Measurements from ENCODE around the gene IMMP2L.
"Not testable (repeated sequence)": the region's sequence is repeated elsewhere in the genome, so short reads cannot be mapped to it uniquely, and the experiment has no call there.

The IMMP2L gene

GRCh38 chr7:110669410-110669809, 892.9 kb downstream of the IMMP2L start:
- Mint-ChIP-seq H3K27ac (no peak overlapping the region), H3K4me1 (no peaks in the 10 kb centered on the region), H3K36me3 (ENCODE audit: low read depth) (peaks cover 12% of the 10 kb centered on the region), H3K4me3 (no peak overlapping the region), H3K27me3 (ENCODE audit: low read depth, poor library complexity) (peaks cover 4% of the 10 kb centered on the region), H3K9me3 (peaks cover 22% of the 10 kb centered on the region)
- no peak for DNase-seq
- TF ChIP-seq, protein P1, sequence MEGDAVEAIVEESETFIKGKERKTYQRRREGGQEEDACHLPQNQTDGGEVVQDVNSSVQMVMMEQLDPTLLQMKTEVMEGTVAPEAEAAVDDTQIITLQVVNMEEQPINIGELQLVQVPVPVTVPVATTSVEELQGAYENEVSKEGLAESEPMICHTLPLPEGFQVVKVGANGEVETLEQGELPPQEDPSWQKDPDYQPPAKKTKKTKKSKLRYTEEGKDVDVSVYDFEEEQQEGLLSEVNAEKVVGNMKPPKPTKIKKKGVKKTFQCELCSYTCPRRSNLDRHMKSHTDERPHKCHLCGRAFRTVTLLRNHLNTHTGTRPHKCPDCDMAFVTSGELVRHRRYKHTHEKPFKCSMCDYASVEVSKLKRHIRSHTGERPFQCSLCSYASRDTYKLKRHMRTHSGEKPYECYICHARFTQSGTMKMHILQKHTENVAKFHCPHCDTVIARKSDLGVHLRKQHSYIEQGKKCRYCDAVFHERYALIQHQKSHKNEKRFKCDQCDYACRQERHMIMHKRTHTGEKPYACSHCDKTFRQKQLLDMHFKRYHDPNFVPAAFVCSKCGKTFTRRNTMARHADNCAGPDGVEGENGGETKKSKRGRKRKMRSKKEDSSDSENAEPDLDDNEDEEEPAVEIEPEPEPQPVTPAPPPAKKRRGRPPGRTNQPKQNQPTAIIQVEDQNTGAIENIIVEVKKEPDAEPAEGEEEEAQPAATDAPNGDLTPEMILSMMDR (IDR thresholded peaks at IDR 0.05): no peak

GRCh38 chr7:110664803-110665202, 897.5 kb downstream of the IMMP2L start:
- H3K36me3 Mint-ChIP-seq (ENCODE audit: low read depth): peaks cover 16% of the 10 kb centered on the region
- H3K4me1 Mint-ChIP-seq: no peaks in the 10 kb centered on the region
- TF ChIP-seq, protein P1 (IDR thresholded peaks at IDR 0.05): no peak
- DNase-seq: no peak
- H3K27me3 Mint-ChIP-seq (ENCODE audit: low read depth, poor library complexity): peaks cover 4% of the 10 kb centered on the region
- H3K27ac Mint-ChIP-seq: peak overlapping the region; percentile 11
- no peak overlapping the region for H3K4me3 Mint-ChIP-seq
- peaks cover 33% of the 10 kb centered on the region for H3K9me3 Mint-ChIP-seq

- not testable (repeated sequence) for H3K4me1 Mint-ChIP-seq; H3K27ac Mint-ChIP-seq; H3K4me3 Mint-ChIP-seq; H3K27me3 Mint-ChIP-seq (ENCODE audit: low read depth, poor library complexity); DNase-seq
- Mint-ChIP-seq H3K9me3 (peaks cover 68% of the 10 kb centered on the region), H3K36me3 (ENCODE audit: low read depth) (peaks cover 22% of the 10 kb centered on the region)
These were observed 901.7 kb downstream of the IMMP2L start for GRCh38 chr7:110660637-110661036.

GRCh38 chr7:110650328-110650727, 912.0 kb downstream of the IMMP2L start:
- no peaks in the 10 kb centered on the region for H3K36me3 Mint-ChIP-seq (ENCODE audit: low read depth)
- TF ChIP-seq, protein P1 (IDR thresholded peaks at IDR 0.05): no peak
- H3K4me1 Mint-ChIP-seq: no peaks in the 10 kb centered on the region
- no peak for DNase-seq
- H3K9me3 Mint-ChIP-seq: peaks cover 3% of the 10 kb centered on the region
- no peak overlapping the region for H3K4me3 Mint-ChIP-seq
- peaks cover 2% of the 10 kb centered on the region for H3K27me3 Mint-ChIP-seq (ENCODE audit: low read depth, poor library complexity)
- H3K27ac Mint-ChIP-seq: no peak overlapping the region

DNA sequence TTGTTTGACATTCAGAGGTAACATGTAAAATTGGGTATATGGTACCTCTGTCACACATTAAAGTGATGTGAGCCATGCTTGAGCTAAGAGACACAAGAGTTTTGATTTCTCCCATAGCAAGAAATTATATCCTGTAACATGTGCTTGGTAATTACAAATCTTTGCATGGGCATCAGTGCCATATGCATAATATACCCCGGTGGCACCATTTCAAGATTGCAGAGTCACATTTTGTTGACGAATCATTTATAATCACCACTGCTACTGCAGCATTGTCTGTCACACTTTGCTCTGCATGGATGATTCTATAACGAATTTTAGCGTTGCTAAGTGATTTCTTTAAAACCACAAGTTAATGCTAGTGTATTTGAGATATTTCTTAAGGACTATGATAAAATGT, 915.0 kb downstream of the IMMP2L start:
- no peak for DNase-seq
- TF ChIP-seq, protein P1 (IDR thresholded peaks at IDR 0.05): no peak
- H3K9me3 Mint-ChIP-seq: no peaks in the 10 kb centered on the region
- H3K4me1 Mint-ChIP-seq: no peaks in the 10 kb centered on the region
- no peak overlapping the region for H3K27ac Mint-ChIP-seq
- H3K36me3 Mint-ChIP-seq (ENCODE audit: low read depth): no peaks in the 10 kb centered on the region
- H3K4me3 Mint-ChIP-seq: no peak overlapping the region
- H3K27me3 Mint-ChIP-seq (ENCODE audit: low read depth, poor library complexity): peaks cover 2% of the 10 kb centered on the region

DNA sequence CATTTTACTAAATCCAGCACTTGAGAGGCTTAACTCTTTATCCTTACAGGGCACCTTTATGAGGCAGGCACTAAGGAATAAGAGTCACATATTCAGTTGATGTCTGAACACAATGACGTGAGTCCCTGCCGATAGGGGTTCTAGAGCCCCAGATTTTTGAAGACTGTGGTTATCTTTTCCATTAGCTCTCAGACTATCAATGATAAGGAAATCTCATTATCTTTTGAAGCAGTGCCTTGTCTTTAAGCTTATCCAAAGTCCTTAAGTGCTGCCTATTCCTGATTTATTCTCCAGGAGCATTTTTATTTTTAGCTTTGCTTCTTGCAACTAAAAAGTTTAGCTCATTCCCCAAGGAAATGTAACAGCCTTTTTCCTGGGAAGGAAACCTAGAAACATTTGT, 915.5 kb downstream of the IMMP2L start:
- no peaks in the 10 kb centered on the region for H3K4me1 Mint-ChIP-seq
- H3K27ac Mint-ChIP-seq: no peak overlapping the region
- TF ChIP-seq, protein P1 (IDR thresholded peaks at IDR 0.05): no peak
- H3K9me3 Mint-ChIP-seq: no peaks in the 10 kb centered on the region
- no peaks in the 10 kb centered on the region for H3K36me3 Mint-ChIP-seq (ENCODE audit: low read depth)
- no peak for DNase-seq
- no peak overlapping the region for H3K4me3 Mint-ChIP-seq
- peaks cover 2% of the 10 kb centered on the region for H3K27me3 Mint-ChIP-seq (ENCODE audit: low read depth, poor library complexity)

Measured in nephron progenitor cell (in vitro differentiated cells).